Measurements from ENCODE around the gene MACROD2. TPM values are rescaled to one million over a fixed set of nuclear protein-coding genes. Genes with fewer than 3 reads are reported as not detected.

MACROD2 gene
- total RNA-seq, 4 donors from 2014 or later: 8.7 to 17.8 (median 10.8) TPM

DNA sequence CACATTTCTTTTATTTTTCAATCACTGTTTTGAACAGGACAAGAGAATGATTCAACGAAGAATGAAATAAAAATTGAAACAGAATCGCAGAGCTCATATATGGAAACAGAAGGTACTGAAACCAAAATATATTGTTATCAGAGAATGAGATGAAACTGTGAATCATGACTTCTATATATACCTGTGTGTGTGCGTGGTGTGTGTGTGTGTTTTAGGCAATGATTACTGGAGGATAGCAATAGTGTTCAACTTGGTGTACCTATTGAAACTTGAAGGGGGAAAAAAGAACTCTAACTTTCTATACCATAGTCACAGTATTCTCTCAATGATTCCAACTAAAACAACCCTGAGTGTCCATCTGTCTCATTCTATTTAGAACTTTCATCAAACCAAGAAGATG is 1991.4 kb downstream of the MACROD2 start:
- Histone ChIP-seq H3K27me3 (no peaks in the 10 kb centered on the region), H3K27ac (no peak overlapping the region), H3K4me3 (replicated peaks in 1 of 3) (no peak overlapping the region), H3K9me3 (no peaks in the 10 kb centered on the region), H3K36me3 (no peaks in the 10 kb centered on the region), H3K4me1 (no peaks in the 10 kb centered on the region)
- TF ChIP-seq CTCF (IDR thresholded peaks at IDR 0.05) (no peak), POLR2A (IDR thresholded peaks at IDR 0.05) (no peak)
- 61 to 95% methylated on average over 3 of the region's 3 CpGs for WGBS, 2 donors
- DNase-seq: no peak
- intact Hi-C loops (cut with DNase I): no loop called here

DNA sequence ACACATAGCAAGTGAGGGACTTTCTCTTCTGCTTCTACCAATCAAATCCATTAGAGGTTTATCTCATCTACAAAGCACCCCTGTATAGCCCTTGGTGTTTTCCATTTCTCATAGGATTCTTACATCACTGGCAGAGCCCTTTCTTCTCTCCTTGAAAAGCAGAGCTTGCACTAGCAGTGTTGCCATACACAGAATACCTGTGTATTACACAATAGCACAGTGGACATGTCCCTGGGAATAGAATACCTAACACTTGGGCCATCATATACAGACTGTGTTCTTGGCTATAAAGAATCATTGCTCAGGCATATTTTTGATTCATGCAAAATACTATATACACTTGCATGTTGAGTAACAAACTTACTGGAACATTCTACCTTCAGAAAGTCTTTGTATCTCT is 1996.0 kb downstream of the MACROD2 start:
- no peaks in the 10 kb centered on the region for H3K36me3 ChIP-seq
- H3K4me3 ChIP-seq (replicated peaks in 1 of 3): no peak overlapping the region
- intact Hi-C loops (cut with DNase I): no loop called here
- H3K9me3 ChIP-seq: no peaks in the 10 kb centered on the region
- no peaks in the 10 kb centered on the region for H3K4me1 ChIP-seq
- TF ChIP-seq CTCF (IDR thresholded peaks at IDR 0.05) (no peak), POLR2A (IDR thresholded peaks at IDR 0.05) (no peak)
- no peak overlapping the region for H3K27ac ChIP-seq
- H3K27me3 ChIP-seq: no peaks in the 10 kb centered on the region
- no peak for DNase-seq

GRCh38 chr20:15992564-15992963 is 1997.2 kb downstream of the MACROD2 start:
- Histone ChIP-seq H3K9me3 (no peaks in the 10 kb centered on the region), H3K4me3 (replicated peaks in 1 of 3) (no peak overlapping the region), H3K27ac (no peak overlapping the region), H3K4me1 (no peaks in the 10 kb centered on the region), H3K36me3 (no peaks in the 10 kb centered on the region), H3K27me3 (no peaks in the 10 kb centered on the region)
- TF ChIP-seq POLR2A (IDR thresholded peaks at IDR 0.05) (no peak), CTCF (IDR thresholded peaks at IDR 0.05) (no peak)
- 80 to 82% methylated on average over 4 of the region's 4 CpGs for WGBS, 2 donors
- DNase-seq: no peak
- intact Hi-C loops (cut with DNase I): no loop called here

- no peak for TF ChIP-seq CTCF (IDR thresholded peaks at IDR 0.05)
- no peak for TF ChIP-seq POLR2A (IDR thresholded peaks at IDR 0.05)
- Histone ChIP-seq H3K4me3 (replicated peaks in 1 of 3) (no peak overlapping the region), H3K4me1 (no peaks in the 10 kb centered on the region), H3K9me3 (no peaks in the 10 kb centered on the region), H3K36me3 (no peaks in the 10 kb centered on the region), H3K27ac (no peak overlapping the region), H3K27me3 (no peaks in the 10 kb centered on the region)
- intact Hi-C loops (cut with DNase I): no loop called here
- WGBS, 2 donors: 44 to 62% methylated on average over 1 of the region's 1 CpG
- DNase-seq: no peak
These were observed 2004.8 kb downstream of the MACROD2 start for GRCh38 chr20:16000112-16000511.

DNA sequence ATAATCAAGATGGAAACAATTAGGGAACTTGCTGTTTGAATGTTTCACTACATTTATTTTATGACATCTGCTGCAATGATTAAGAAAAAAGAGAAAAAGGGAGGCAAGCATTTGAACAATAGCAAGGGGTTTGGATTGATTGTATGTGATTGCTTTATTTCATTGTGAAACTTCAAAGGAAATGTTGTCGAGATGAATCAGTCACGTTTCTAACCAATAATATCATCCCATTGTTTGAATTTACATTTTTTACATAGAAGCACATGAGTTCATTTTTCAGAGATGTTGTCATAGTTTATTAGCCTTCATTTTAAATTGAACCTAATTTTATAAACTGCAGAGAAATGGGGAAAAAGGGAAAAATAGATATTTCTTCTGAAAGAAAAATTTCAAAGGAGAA is 2006.0 kb downstream of the MACROD2 start:
- intact Hi-C loops (cut with DNase I): no loop called here

More for the DNA sequence above, 2006.0 kb downstream of the MACROD2 start:
- no peak overlapping the region for H3K27ac ChIP-seq
- WGBS, 2 donors: 88 to 91% methylated on average over 2 of the region's 2 CpGs
- no peaks in the 10 kb centered on the region for H3K4me1 ChIP-seq
- H3K27me3 ChIP-seq: no peaks in the 10 kb centered on the region
- H3K9me3 ChIP-seq: no peaks in the 10 kb centered on the region
- H3K4me3 ChIP-seq (replicated peaks in 1 of 3): no peak overlapping the region
- TF ChIP-seq POLR2A (IDR thresholded peaks at IDR 0.05) (no peak), CTCF (IDR thresholded peaks at IDR 0.05) (no peak)
- no peaks in the 10 kb centered on the region for H3K36me3 ChIP-seq
- no peak for DNase-seq
